Forelimb muscle (tissue), 1 donor: ENCODE data around the gene FAM47C. TPM values are rescaled to one million over a fixed set of nuclear protein-coding genes. Genes with fewer than 3 reads are reported as not detected.
"Not testable (repeated sequence)": the region's sequence is repeated elsewhere in the genome, so short reads cannot be mapped to it uniquely, and the experiment has no call there.

Experiments
- DNase-seq: peaks from one replicate; pipeline ENCODE4 v3.0.0-alpha.2; 2013; ENCODE audit warnings: low read depth
- polyA plus RNA-seq: library from polyadenylated mRNA; unstranded; fragments of 120-200 nt; gene quantifications from one replicate; pipeline ENCODE4 v1.2.1, GENCODE V29; 2013; ENCODE audit not compliant: insufficient read length

Gene FAM47C
- polyA plus RNA-seq, result not detected

- DNase-seq, result not testable (repeated sequence)
Observed at GRCh38 chrX:37008182-37008581, at the start of gene FAM47C. Gene FAM47C, plus strand, starts transcription at chrX:37008366. Its CDS starts 45 bp downstream, at chrX:37008411.

GRCh38 chrX:36961590-36961989, 46.6 kb upstream of the FAM47C start:
- no peak for DNase-seq

GRCh38 chrX:36963069-36963808, 44.9 kb upstream of the FAM47C start:
- no peak for DNase-seq

- DNase-seq, result no peak
Observed at GRCh38 chrX:36963852-36964251, 44.3 kb upstream of the FAM47C start.

- DNase-seq, result no peak
Observed at GRCh38 chrX:36973575-36973974, 34.6 kb upstream of the FAM47C start.

GRCh38 chrX:36974911-36975310, 33.3 kb upstream of the FAM47C start:
- no peak for DNase-seq

GRCh38 chrX:36978886-36979285, 29.3 kb upstream of the FAM47C start:
- no peak for DNase-seq

- no peak for DNase-seq
Observed at GRCh38 chrX:36983831-36984230, 24.3 kb upstream of the FAM47C start.

- not testable (repeated sequence) for DNase-seq
Observed at GRCh38 chrX:36985416-36986209, 22.6 kb upstream of the FAM47C start.

- DNase-seq, result no peak
Observed at GRCh38 chrX:36986231-36986630, 21.9 kb upstream of the FAM47C start.

GRCh38 chrX:36987212-36987611, 21.0 kb upstream of the FAM47C start:
- not testable (repeated sequence) for DNase-seq

- no peak for DNase-seq
Observed at GRCh38 chrX:37000140-37000539, 8.0 kb upstream of the FAM47C start.

GRCh38 chrX:37010496-37010895, 2.3 kb downstream of the FAM47C start:
- DNase-seq, result no peak

- not testable (repeated sequence) for DNase-seq
Observed at GRCh38 chrX:37034260-37034659, 26.1 kb downstream of the FAM47C start.

- DNase-seq, result not testable (repeated sequence)
Observed at GRCh38 chrX:37036674-37037220, 28.6 kb downstream of the FAM47C start.

GRCh38 chrX:37038814-37039213, 30.6 kb downstream of the FAM47C start:
- DNase-seq, result not testable (repeated sequence)

GRCh38 chrX:37042956-37043885, 35.1 kb downstream of the FAM47C start:
- DNase-seq, result not testable (repeated sequence)

GRCh38 chrX:37047776-37048175, 39.6 kb downstream of the FAM47C start:
- no peak for DNase-seq

GRCh38 chrX:37057572-37057971, 49.4 kb downstream of the FAM47C start:
- DNase-seq, result not testable (repeated sequence)

- DNase-seq, result no peak
Observed at GRCh38 chrX:37060999-37061398, 52.8 kb downstream of the FAM47C start.
